ENCODE results near the gene KCNA4.

- TF ChIP-seq CTCF (conservative IDR thresholded peaks at IDR 0.05 in 1 of 2, IDR thresholded peaks at IDR 0.05 in 1 of 2; ENCODE audit: low read depth in 1 of 2, low read length in 2 of 2) (no peak), EZH2 (IDR thresholded peaks at IDR 0.05; ENCODE audit: low read length, missing control alignments) (no peak)
These were observed 4.5 kb downstream of the KCNA4 start for GRCh38 chr11:30012346-30012745.
